Keratinocyte (primary cell): ENCODE measurements around the gene KIAA0825.

Experiments used
- EZH2 ChIP-seq: IDR thresholded peaks from one replicate; pipeline ENCODE4 v1.6.1; 2012; ENCODE audit warnings: inconsistent platforms, mild to moderate bottlenecking, low read length, moderate library complexity
- TF ChIP-seq, protein P1 (sequence below), 3 experiments: IDR thresholded peaks in 1 of 3; conservative IDR thresholded peaks in 1 of 3; optimal IDR thresholded peaks in 1 of 3; 2 replicates in 2 of 3; 3 replicates in 1 of 3; pipeline versions ENCODE3 to v1.5.1; 2011; ENCODE audit warnings: low read length in 3 of 3, mild to moderate bottlenecking in 3 of 3, moderate library complexity in 2 of 3, control low read depth in 1 of 3, inconsistent platforms in 1 of 3; ENCODE audit not compliant: insufficient read depth in 2 of 3; ENCODE audit errors: extremely low read depth in 1 of 3

DNA sequence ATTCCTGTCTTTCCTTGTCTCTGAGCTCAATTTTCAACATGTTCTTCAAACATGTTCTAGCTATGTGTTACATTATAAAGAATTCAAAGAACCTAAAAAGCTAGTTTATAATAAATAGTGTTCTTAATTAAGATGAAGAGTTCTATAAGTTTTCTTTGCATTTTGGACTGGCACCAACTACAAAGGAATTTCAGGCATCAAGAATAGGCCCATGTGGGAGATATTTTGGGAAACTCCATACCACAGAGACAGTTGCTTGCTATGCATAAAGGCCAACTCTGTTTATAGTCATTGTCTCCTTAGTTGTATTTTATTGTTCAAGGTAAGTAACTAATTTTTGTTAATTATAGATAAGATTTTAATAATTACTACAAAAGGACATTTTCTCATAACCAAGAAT is 4.6 kb upstream of the KIAA0825 start:
- TF ChIP-seq, protein P1, sequence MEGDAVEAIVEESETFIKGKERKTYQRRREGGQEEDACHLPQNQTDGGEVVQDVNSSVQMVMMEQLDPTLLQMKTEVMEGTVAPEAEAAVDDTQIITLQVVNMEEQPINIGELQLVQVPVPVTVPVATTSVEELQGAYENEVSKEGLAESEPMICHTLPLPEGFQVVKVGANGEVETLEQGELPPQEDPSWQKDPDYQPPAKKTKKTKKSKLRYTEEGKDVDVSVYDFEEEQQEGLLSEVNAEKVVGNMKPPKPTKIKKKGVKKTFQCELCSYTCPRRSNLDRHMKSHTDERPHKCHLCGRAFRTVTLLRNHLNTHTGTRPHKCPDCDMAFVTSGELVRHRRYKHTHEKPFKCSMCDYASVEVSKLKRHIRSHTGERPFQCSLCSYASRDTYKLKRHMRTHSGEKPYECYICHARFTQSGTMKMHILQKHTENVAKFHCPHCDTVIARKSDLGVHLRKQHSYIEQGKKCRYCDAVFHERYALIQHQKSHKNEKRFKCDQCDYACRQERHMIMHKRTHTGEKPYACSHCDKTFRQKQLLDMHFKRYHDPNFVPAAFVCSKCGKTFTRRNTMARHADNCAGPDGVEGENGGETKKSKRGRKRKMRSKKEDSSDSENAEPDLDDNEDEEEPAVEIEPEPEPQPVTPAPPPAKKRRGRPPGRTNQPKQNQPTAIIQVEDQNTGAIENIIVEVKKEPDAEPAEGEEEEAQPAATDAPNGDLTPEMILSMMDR (optimal IDR thresholded peaks at IDR 0.05 in 1 of 3, IDR thresholded peaks at IDR 0.05 in 1 of 3, conservative IDR thresholded peaks at IDR 0.05 in 1 of 3; ENCODE audit: extremely low read depth in 1 of 3, insufficient read depth in 2 of 3, low read length in 3 of 3) = no peak
- no peak for TF ChIP-seq EZH2
